HEK293T (cell line): Measurements from ENCODE around the gene SLC4A11.

ENCODE experiments used
- CTCF ChIA-PET: fragments of 350-600 bp; formaldehyde crosslinking; extraction: SDS; loops from one replicate; lab custom pipeline; 2021; ENCODE audit warnings: antibody characterized with exemption, inconsistent platforms; lab: Yijun Ruan, JAX
- POLR2A ChIA-PET: fragments of 350-600 bp; formaldehyde crosslinking; extraction: SDS; loops from one replicate; lab custom pipeline; 2020; ENCODE audit warnings: antibody characterized with exemption, inconsistent platforms; lab: Yijun Ruan, JAX
- DNase-seq: peaks from one replicate; pipeline ENCODE4 v3.0.0; 2012; ENCODE audit warnings: mixed read lengths; ENCODE audit errors: extremely low spot score
- ARNT ChIP-seq: fragments of 450-650 bp; IDR thresholded peaks from 2 replicates; pipeline ENCODE4 v1.6.1; 2017; ENCODE audit warnings: mild to moderate bottlenecking
- BHLHE40 ChIP-seq: fragments of 450-650 bp; IDR thresholded peaks from 2 replicates; pipeline ENCODE4 v1.6.1; 2016; ENCODE audit warnings: mild to moderate bottlenecking, moderate library complexity, borderline replicate concordance
- CTBP1 ChIP-seq: fragments of 450-650 bp; IDR thresholded peaks from 2 replicates; pipeline ENCODE4 v1.6.1; 2016; ENCODE audit warnings: borderline replicate concordance
- ELF4 ChIP-seq: fragments of 450-650 bp; IDR thresholded peaks from 2 replicates; pipeline ENCODE4 v1.6.1; 2017; ENCODE audit warnings: antibody characterized with exemption
- FOXA1 ChIP-seq: fragments of 450-650 bp; IDR thresholded peaks from 2 replicates; pipeline ENCODE4 v1.6.1; 2016; ENCODE audit warnings: mild to moderate bottlenecking
- FOXK2 ChIP-seq: fragments of 450-650 bp; IDR thresholded peaks from 2 replicates; pipeline ENCODE4 v1.6.1; 2016; ENCODE audit warnings: mild to moderate bottlenecking
- FOXM1 ChIP-seq: fragments of 450-650 bp; IDR thresholded peaks from 2 replicates; pipeline ENCODE4 v1.6.1; 2017; ENCODE audit warnings: mild to moderate bottlenecking, borderline replicate concordance
- HDGF ChIP-seq: fragments of 450-650 bp; IDR thresholded peaks from 2 replicates; pipeline ENCODE4 v1.6.1; 2017; ENCODE audit warnings: antibody characterized with exemption, borderline replicate concordance
- L3MBTL2 ChIP-seq: fragments of 450-650 bp; conservative IDR thresholded peaks from 2 replicates; pipeline ENCODE4 v1.6.1; 2016; ENCODE audit warnings: mild to moderate bottlenecking
- LEF1 ChIP-seq: fragments of 450-650 bp; IDR thresholded peaks from 2 replicates; pipeline ENCODE4 v1.6.1; 2017; ENCODE audit warnings: mild to moderate bottlenecking, borderline replicate concordance
- NFRKB ChIP-seq: fragments of 450-650 bp; IDR thresholded peaks from 2 replicates; pipeline ENCODE4 v1.6.1; 2016; ENCODE audit warnings: mild to moderate bottlenecking, moderate library complexity
- SP1 ChIP-seq: fragments of 450-650 bp; IDR thresholded peaks from 2 replicates; pipeline ENCODE4 v1.6.1; 2017
- SUZ12 ChIP-seq: fragments of 450-650 bp; IDR thresholded peaks from 2 replicates; pipeline ENCODE4 v1.6.1; 2016; ENCODE audit warnings: mild to moderate bottlenecking
- TARDBP ChIP-seq: fragments of 450-650 bp; IDR thresholded peaks from 2 replicates; pipeline ENCODE4 v1.6.1; 2016
- ZNF384 ChIP-seq: fragments of 450-650 bp; IDR thresholded peaks from 2 replicates; pipeline ENCODE4 v1.6.1; 2016
- TF ChIP-seq, protein P1 (sequence below): fragments of 450-650 bp; IDR thresholded peaks from 2 replicates; pipeline ENCODE4 v1.6.1; 2016

Gene SLC4A11

DNA sequence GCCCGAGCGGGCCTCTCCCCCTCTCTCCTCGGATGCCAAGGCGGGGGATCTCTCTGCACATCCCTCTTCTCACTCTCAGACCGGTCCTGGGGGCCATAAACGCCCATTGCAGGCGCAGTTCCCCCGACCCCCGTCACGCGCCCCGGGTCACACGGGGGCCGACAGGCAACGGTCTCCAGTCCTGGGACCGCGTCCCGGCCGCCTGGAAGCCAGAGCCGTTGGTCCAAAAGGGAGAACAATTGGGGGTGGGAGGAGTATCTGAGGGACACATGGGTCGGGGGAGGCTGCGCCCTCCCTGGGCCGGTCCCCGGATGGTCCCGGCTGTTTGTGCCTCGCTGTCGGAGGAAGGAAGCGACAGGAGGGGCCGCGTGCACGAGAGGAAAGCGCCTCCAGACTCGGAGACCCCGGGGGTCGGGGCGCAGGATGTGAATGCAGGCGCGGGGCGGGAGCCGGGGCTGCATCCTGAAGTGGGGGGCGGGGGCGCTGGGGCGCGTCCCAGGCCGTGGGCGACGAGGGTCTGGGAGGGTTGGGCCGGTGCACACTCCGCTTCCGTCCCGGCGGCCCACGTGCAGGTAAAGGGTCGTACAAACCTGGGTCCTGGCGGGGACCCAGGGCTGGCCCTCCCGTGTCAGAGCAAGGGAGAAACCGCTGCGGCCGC, 903 bp downstream of the SLC4A11 start:
- POLR2A ChIA-PET = no interaction called here
- TF ChIP-seq ELF4 = no peak
- CTCF ChIA-PET = no interaction called here
- DNase-seq = no peak

DNA sequence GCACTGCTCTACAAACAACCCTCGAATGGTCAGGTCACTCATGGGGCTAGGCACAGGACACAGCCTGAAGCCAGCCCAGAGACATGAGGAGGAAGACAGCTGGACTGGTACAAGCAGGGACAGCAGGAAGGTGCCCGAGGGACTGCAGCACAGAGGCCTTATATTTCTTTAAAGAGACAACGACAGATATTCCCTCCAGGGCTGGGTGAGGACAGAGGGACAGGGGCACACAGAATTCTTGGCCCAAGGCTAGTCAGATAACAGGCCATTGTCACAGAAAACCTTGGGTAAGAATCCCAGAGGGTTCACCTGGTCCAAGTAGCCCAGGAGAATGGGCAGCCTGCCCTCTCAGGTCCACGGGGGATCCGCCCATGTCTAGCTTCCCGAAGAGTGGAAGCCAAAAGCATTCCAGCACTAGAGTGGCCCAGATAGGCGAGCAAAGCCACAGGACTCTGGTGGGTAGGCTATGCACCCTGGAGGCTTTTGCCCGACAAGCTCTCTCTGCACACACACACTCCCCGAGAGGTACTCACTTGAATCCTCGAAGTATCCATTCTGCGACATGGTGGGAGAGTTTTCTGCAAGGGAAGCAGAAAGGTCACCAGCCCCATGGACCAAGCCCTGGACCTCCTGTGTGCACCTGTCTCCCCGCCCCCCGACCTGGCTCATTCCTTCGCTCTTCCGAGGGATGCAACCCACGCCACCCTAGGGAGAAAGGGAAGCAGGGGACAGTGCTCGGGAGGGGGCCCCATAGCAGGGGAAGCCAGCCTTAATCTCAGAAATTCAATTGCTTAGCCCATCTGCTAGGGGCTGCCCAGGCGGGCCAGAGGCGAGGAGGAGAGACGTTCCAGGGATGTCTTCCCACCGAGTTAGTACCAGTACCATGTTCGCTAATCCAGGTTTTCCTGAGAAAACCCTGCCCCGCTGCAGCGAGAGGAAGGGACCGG, 1.7 kb downstream of the SLC4A11 start:
- ChIA-PET CTCF (no interaction called here), POLR2A (no interaction called here)
- DNase-seq = no peak

DNA sequence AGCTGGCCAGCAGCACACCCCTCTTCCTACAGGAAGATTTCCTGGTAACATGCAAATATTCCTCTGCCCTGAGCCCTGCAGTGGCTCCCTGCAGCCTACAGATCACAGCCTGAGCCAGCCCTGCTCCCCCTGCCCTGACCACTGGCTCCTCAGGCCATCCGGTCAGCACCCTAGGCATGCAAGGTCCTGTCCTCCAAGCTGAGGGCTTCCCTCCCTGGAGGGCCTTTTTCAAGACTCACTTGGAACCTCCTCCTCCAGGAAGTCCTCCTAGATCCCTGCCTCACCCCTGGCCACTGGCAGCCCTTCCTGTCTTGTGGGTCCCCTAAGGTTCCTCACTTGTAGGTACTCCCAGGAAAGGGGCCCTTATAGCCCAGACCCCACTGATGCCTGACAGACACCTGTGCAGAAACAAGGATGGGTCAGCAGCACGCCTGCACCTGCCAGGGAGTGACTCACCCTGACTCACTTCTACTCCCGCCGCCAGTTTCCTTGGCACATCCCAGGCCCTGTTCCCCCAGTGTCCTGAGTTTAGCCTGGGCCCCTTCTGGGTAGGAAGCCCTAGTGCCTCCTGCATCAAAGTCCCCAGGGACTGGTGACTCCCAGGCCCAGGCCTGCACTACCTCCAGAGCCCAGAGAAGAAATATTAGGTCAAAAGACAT, 3.2 kb downstream of the SLC4A11 start:
- POLR2A ChIA-PET = no interaction called here

More for the DNA sequence above, 1.7 kb downstream of the SLC4A11 start:
- no peak for TF ChIP-seq FOXM1
- TF ChIP-seq TARDBP = no peak

DNA sequence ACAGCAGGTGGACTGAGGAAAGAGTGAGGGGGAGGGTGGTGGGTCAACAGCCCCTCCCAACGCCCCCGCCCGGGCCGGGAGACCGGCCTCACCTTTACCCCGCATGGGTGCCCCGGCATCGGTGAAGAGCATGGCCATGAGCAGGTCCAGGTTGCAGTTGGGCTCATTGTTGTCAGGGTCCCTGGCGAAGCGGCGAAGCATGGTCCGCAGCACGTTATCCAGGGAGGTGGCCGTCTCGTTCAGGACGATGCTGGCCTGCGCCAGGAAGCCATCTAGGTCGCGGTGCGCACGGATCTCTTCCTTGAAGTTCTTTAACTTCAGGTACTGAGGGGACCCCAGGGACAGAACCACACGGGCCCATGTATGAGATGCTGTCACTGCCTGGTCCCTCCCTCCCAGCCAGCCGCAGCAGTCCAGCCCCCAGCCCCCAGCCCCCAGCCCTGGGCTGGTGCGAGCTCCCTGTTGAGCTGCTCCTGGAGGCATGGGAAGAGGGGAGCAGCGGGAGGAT, 4.9 kb downstream of the SLC4A11 start:
- CTCF ChIA-PET = no interaction called here
- no peak for TF ChIP-seq L3MBTL2
- TF ChIP-seq ELF4 = no peak
- TF ChIP-seq FOXK2 = no peak
- no peak for TF ChIP-seq NFRKB
- no peak for TF ChIP-seq FOXA1
- TF ChIP-seq ZNF384 = no peak
- POLR2A ChIA-PET = no interaction called here
- no peak for DNase-seq

More for the DNA sequence above, 3.2 kb downstream of the SLC4A11 start:
- no peak for DNase-seq
- CTCF ChIA-PET = no interaction called here
- TF ChIP-seq LEF1 (no peak), L3MBTL2 (no peak), SUZ12 (no peak), BHLHE40 (no peak), HDGF (no peak), ELF4 (no peak)
- TF ChIP-seq, protein P1, sequence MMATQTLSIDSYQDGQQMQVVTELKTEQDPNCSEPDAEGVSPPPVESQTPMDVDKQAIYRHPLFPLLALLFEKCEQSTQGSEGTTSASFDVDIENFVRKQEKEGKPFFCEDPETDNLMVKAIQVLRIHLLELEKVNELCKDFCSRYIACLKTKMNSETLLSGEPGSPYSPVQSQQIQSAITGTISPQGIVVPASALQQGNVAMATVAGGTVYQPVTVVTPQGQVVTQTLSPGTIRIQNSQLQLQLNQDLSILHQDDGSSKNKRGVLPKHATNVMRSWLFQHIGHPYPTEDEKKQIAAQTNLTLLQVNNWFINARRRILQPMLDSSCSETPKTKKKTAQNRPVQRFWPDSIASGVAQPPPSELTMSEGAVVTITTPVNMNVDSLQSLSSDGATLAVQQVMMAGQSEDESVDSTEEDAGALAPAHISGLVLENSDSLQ = no peak

DNA sequence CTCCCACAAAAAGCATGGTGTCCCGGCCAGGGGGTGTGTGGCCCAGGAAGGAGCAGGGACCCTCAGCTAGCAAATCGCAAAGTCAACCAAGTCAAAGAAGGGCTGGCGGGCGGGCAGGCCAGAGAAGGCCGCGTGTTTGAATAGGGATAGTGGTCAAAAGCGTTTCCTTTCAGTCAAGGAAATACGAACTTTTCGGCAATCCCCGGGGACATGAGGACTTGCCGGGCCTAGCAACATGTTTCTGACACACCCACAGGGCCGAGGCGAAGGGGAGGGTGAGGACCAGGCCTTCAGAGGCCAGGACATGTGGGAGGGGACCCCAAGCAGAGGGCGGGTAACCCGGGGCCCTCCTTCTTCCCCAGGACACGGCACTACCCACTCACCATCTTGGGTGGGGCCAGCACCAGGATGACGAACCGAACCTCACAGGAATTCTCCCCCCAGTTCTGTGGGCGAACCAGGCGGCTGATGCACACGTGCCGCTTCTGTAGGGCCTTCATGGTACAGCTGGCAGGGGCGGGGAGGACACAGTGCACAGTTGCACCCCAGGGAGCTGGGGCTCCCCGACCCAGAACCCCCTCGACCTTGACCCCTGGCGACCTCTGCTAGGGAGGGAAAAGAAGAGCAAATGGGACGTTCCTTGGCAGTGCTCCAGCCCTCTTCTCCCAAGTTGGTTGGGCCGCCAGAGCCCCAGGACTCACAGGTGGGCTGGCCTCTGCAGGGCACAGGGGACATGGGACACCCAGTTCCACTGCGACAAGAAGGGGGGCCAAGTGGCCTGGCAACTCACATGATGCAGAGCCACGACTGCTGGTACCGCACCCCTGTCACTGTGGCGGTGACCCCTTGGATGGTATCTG, 5.6 kb downstream of the SLC4A11 start:
- DNase-seq = no peak
- CTCF ChIA-PET = no interaction called here
- POLR2A ChIA-PET = interaction anchor here (1.6 kb wide), 1 partner anchor 24 kb away, joined by 7 read pairs; the partner anchor contains the start of gene ITPA
- TF ChIP-seq TARDBP (no peak), ZNF384 (no peak), ARNT (no peak), NFRKB (no peak), ELF4 (no peak), HDGF (no peak), LEF1 (no peak), SP1 (no peak), FOXK2 (no peak), FOXM1 (no peak), CTBP1 (no peak), SUZ12 (no peak), FOXA1 (no peak), BHLHE40 (no peak), L3MBTL2 (no peak)
- TF ChIP-seq, protein P1 = no peak

DNA sequence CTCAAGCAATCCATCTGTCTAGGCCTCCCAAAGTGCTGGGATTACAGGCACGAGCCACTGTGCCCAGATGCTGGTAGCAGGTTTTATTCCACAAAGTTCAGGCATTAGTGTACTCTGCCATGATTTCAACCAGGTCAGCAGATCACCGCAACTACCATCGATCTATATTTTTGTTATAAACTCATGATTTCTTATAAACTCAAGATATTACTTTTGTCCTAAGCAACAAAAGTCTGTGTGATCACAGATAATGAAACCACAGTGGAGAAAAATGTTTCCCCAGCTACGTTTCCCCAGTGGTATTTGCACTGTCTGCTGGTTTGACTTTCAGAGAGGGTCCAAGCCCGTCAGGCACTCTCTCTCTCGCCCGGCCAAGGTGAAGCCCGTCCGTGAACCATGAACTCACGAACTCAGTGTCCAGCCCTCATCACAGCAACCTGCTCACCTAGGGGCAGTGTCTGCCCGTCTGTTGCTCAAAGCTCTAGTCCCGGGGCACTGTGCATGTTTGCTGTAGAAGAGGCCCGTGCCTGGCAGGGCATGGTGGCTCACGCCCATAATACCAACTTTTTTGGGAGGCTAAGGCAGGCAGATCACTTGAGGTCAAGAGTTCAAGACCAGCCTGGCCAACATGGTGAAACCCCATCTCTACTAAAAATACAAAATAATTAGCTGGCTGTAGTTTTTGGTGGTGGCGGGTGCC, 7.0 kb downstream of the SLC4A11 start:
- TF ChIP-seq ZNF384 (no peak), FOXK2 (no peak), FOXA1 (no peak), TARDBP (no peak), SP1 (no peak), ELF4 (no peak), HDGF (no peak), ARNT (no peak), L3MBTL2 (no peak), FOXM1 (no peak), SUZ12 (no peak), LEF1 (no peak), NFRKB (no peak), BHLHE40 (no peak), CTBP1 (no peak)
- TF ChIP-seq, protein P1 = no peak
- CTCF ChIA-PET = interaction anchor here (1.4 kb wide), 1 partner anchor 19 kb away, joined by 3 read pairs; no protein-coding TSS in a partner anchor
- no peak for DNase-seq
- POLR2A ChIA-PET = interaction anchor here (1.6 kb wide), 1 partner anchor 23 kb away, joined by 7 read pairs; the partner anchor contains the start of gene ITPA
